ENCODE results near the gene SHROOM1. TPM values are rescaled to one million over a fixed set of nuclear protein-coding genes. Genes with fewer than 3 reads are reported as not detected.
A peak's percentile ranks its signal among the peaks of the same experiment; 100 is the strongest.

Gene SHROOM1
- polyA plus RNA-seq (0.84 and 1.8 TPM in 2 replicates), polyA minus RNA-seq (0.49 and 0.58 TPM in 2 replicates)

- Histone ChIP-seq H3K27ac (ENCODE audit: low read length) (no peak within 1 kb of the TSS), H3K9me2 (ENCODE audit: insufficient read depth, low read length) (no peaks in the 10 kb centered on the region), H2AFZ (ENCODE audit: low read depth, low read length) (no peak within 1 kb of the TSS), H4K20me1 (ENCODE audit: insufficient read depth) (no peaks in the 10 kb centered on the region), H3K79me2 (replicated peaks; ENCODE audit: insufficient read depth, low read length) (no peaks in the 10 kb centered on the region), H3K9ac (ENCODE audit: low read length) (peak within 1 kb of the TSS; percentile 58), H3K9me3 (ENCODE audit: low read length) (no peaks in the 10 kb centered on the region), H3K27me3 (ENCODE audit: insufficient read depth, low read depth, low read length) (peaks cover 60% of the 10 kb centered on the region), H3K4me2 (ENCODE audit: low read length) (no peak within 1 kb of the TSS), H3F3A (ENCODE audit: insufficient read depth, low read length, poor library complexity, severe bottlenecking) (no peaks in the 10 kb centered on the region), H3K4me3 (ENCODE audit: low read length) (peak within 1 kb of the TSS; percentile 65), H3K36me3 (ENCODE audit: insufficient read depth, low read length) (no peaks in the 10 kb centered on the region)
- no peak for TF ChIP-seq SMC3 (conservative IDR thresholded peaks at IDR 0.05; ENCODE audit: poor library complexity)
Measured at GRCh38 chr5:132830436-132831094, at the start of gene SHROOM1. Gene SHROOM1 (minus strand): TSS chr5:132830647. CDS start chr5:132826140, 4,507 bp downstream.

GRCh38 chr5:132877938-132878337 lies 47.5 kb upstream of the SHROOM1 start:
- Histone ChIP-seq H4K20me1 (ENCODE audit: insufficient read depth) (no peaks in the 10 kb centered on the region), H3K4me2 (ENCODE audit: low read length) (no peak overlapping the region), H3K27ac (ENCODE audit: low read length) (no peak overlapping the region), H3K9ac (ENCODE audit: low read length) (no peak overlapping the region), H3F3A (ENCODE audit: insufficient read depth, low read length, poor library complexity, severe bottlenecking) (no peaks in the 10 kb centered on the region), H3K9me2 (ENCODE audit: insufficient read depth, low read length) (no peaks in the 10 kb centered on the region), H3K36me3 (ENCODE audit: insufficient read depth, low read length) (peaks cover 3% of the 10 kb centered on the region), H3K4me3 (ENCODE audit: low read length) (no peak overlapping the region), H2AFZ (ENCODE audit: low read depth, low read length) (no peak overlapping the region), H3K79me2 (replicated peaks; ENCODE audit: insufficient read depth, low read length) (peaks cover 3% of the 10 kb centered on the region), H3K9me3 (ENCODE audit: low read length) (no peaks in the 10 kb centered on the region), H3K27me3 (ENCODE audit: insufficient read depth, low read depth, low read length) (no peaks in the 10 kb centered on the region)
- TF ChIP-seq MXI1 (conservative IDR thresholded peaks at IDR 0.05; ENCODE audit: poor library complexity, severe bottlenecking) (no peak), EZH2 (IDR thresholded peaks at IDR 0.05; ENCODE audit: borderline replicate concordance, insufficient read depth, low read length, poor library complexity, severe bottlenecking) (no peak), POLR2AphosphoS5 (IDR thresholded peaks at IDR 0.05) (no peak), CTCF (IDR thresholded peaks at IDR 0.05; ENCODE audit: poor library complexity, severe bottlenecking) (no peak), RAD21 (conservative IDR thresholded peaks at IDR 0.05) (no peak), SMC3 (conservative IDR thresholded peaks at IDR 0.05; ENCODE audit: poor library complexity) (no peak), EP300 (conservative IDR thresholded peaks at IDR 0.05; ENCODE audit: poor library complexity, severe bottlenecking) (no peak), REST (IDR thresholded peaks at IDR 0.05; ENCODE audit: borderline replicate concordance) (no peak), TAF1 (IDR thresholded peaks at IDR 0.05; ENCODE audit: low read depth) (no peak)
